Measurements from ENCODE around the gene NANOS2. TPM values are rescaled to one million over a fixed set of nuclear protein-coding genes. Genes with fewer than 3 reads are reported as not detected.
"Not testable (repeated sequence)": the region's sequence is repeated elsewhere in the genome, so short reads cannot be mapped to it uniquely, and the experiment has no call there.

Gene NANOS2
- total RNA-seq, 1 donor from 2014 or later: not detected

DNA sequence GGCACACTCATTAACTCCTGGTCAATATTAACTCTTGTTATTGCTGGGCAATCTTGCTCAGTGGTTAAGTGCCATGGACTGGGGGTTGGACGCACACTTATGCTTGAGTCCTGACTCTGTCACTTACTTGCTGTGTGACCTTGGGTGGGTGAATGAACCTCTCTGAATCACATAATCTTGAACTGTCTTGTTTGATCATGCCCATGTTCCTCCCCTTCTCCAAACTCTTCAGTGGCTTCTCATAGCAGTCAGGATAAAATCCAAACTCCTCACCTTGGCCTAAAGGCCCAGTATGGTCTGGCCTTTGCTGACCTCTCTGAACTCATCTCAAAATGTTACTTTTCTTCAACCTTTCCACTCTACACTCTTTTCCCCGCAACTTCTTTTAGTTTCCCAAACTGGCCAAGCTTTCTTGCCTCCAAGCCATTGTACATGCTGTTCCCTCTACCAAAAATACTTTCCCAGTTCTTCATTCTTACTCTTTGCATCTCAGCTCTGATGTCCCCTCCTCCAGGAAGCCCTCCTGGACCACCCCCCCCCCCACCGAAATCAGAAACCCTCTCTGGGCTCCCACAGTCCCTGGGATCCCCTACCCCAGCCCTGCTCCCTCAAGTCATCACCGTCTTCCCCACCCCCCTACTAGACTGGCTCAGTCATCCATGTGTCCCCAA, 14.5 kb downstream of the NANOS2 start:
- Mint-ChIP-seq H3K4me1 (peaks cover 5% of the 10 kb centered on the region), H3K27ac (no peak overlapping the region), H3K36me3 (peaks cover 29% of the 10 kb centered on the region), H3K9me3 (no peaks in the 10 kb centered on the region), H3K27me3 (ENCODE audit: low read depth) (peaks cover 11% of the 10 kb centered on the region), H3K4me3 (no peak overlapping the region)
- TF ChIP-seq, protein P1, sequence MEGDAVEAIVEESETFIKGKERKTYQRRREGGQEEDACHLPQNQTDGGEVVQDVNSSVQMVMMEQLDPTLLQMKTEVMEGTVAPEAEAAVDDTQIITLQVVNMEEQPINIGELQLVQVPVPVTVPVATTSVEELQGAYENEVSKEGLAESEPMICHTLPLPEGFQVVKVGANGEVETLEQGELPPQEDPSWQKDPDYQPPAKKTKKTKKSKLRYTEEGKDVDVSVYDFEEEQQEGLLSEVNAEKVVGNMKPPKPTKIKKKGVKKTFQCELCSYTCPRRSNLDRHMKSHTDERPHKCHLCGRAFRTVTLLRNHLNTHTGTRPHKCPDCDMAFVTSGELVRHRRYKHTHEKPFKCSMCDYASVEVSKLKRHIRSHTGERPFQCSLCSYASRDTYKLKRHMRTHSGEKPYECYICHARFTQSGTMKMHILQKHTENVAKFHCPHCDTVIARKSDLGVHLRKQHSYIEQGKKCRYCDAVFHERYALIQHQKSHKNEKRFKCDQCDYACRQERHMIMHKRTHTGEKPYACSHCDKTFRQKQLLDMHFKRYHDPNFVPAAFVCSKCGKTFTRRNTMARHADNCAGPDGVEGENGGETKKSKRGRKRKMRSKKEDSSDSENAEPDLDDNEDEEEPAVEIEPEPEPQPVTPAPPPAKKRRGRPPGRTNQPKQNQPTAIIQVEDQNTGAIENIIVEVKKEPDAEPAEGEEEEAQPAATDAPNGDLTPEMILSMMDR (IDR thresholded peaks at IDR 0.05; ENCODE audit: unreplicated experiment): no peak
- no peak for DNase-seq (ENCODE audit: low spot score in 2 of 2, unreplicated experiment in 2 of 2)

DNA sequence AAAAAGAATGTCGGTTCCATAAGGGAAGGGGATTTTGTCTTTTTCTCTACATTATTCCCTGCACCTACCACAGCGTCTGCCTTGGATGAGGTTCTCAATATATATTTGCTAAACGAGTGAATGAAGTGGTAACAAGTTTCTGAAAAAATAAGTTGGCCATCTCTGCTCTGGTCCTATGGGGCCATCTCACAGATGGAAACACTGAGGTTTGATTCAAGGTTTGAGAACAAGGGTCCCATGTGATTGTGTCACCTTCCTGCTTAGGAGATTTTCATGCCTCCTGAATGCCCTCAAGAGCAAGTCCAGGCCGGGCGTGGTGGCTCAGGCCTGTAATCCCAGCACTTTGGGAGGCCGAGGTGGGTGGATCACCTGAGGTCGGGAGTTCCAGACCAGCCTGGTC, 15.3 kb downstream of the NANOS2 start:
- Mint-ChIP-seq H3K4me3 (no peak overlapping the region), H3K4me1 (peaks cover 5% of the 10 kb centered on the region), H3K9me3 (no peaks in the 10 kb centered on the region), H3K36me3 (peaks cover 31% of the 10 kb centered on the region), H3K27me3 (ENCODE audit: low read depth) (peaks cover 11% of the 10 kb centered on the region), H3K27ac (no peak overlapping the region)
- DNase-seq (ENCODE audit: low spot score in 2 of 2, unreplicated experiment in 2 of 2): no peak
- TF ChIP-seq, protein P1 (IDR thresholded peaks at IDR 0.05; ENCODE audit: unreplicated experiment): no peak

DNA sequence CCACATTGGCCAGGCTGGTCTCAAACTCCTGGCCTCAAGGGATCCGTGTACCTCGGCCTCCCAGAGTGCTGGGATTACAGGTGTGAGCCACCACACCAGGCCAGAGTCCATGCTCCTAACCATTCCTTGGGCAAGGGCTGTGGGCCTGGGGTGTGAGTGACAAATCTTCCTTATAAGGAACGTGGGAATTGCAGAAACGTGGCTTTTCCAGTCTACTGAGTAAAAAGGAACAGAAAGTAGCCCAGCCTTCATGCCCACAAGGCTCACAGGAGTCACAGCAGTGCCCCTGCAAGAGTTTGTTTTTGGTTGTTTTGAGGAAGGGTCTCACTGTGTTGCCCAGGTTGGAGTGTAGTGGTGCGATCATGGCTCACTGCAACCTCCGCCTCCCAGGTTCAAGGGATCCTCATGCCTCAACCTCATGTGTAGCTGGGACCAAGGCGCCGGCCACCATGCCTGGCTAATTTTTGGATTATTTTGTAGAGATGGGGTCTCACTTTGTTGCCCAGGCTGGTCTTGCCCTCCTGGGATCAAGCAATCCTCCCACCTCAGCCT, 17.2 kb downstream of the NANOS2 start:
- TF ChIP-seq, protein P1 (IDR thresholded peaks at IDR 0.05; ENCODE audit: unreplicated experiment): no peak
- Mint-ChIP-seq H3K36me3 (peaks cover 31% of the 10 kb centered on the region), H3K9me3 (no peaks in the 10 kb centered on the region), H3K4me1 (peaks cover 5% of the 10 kb centered on the region), H3K27me3 (ENCODE audit: low read depth) (peaks cover 11% of the 10 kb centered on the region), H3K27ac (no peak overlapping the region), H3K4me3 (no peak overlapping the region)
- no peak for DNase-seq (ENCODE audit: low spot score in 2 of 2, unreplicated experiment in 2 of 2)

DNA sequence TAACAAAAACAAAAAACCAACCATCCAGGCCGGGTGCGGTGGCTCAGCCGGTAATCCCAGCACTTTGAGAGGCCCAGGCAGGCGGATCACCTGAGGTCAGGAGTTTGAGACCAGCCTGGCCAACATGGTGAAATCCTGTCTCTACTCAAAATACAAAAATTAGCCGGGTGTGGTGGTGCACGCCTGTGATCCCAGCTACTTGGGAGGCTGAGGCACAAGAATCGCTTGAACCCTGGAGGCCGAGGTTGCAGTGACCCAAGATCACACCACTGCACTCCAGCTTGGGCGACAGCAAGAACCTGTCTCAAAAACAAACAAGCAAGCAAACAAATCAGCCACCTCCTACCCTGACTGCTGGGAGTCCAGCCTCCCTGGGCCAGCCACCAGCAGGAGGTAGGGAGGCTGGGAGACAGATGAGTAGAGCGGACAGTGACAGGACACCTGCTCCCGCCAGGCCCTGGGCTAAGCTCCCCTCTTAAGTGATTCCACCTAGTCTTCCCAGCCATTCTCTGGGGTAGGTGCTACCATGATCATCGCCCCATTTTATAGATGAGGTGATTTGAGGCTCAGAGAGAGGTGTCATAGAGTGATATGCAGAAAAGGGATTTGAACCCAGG, 18.5 kb downstream of the NANOS2 start:
- H3K27me3 Mint-ChIP-seq (ENCODE audit: low read depth): peaks cover 11% of the 10 kb centered on the region
- H3K27ac Mint-ChIP-seq; H3K9me3 Mint-ChIP-seq; DNase-seq (ENCODE audit: low spot score in 2 of 2, unreplicated experiment in 2 of 2); H3K4me1 Mint-ChIP-seq; H3K4me3 Mint-ChIP-seq: not testable (repeated sequence)
- H3K36me3 Mint-ChIP-seq: peaks cover 31% of the 10 kb centered on the region

DNA sequence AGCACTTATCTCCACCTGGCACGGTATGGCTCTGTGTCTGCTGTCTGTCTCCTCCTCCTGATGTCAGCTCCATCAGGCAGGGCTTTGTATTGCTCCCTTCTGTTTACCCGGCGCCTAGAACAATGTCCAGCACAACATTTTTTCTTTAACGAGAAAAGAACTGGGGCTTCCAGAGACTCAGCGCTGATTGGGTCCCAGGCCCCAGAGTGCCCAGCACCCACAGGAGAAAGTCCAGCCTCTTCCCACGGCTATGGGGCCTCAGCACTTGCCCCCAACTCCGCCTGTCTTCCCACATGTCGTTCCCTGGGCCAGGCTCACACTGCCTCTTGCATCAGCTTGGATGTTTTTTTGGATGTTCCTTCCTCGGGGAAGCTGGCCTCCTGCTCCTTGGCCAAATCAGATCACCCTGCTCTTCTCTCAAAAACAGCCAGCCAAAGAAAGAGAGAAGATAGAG, 19.0 kb downstream of the NANOS2 start:
- Mint-ChIP-seq H3K4me1 (peaks cover under 1% of the 10 kb centered on the region), H3K27ac (no peak overlapping the region), H3K27me3 (ENCODE audit: low read depth) (peaks cover 6% of the 10 kb centered on the region), H3K36me3 (peaks cover 27% of the 10 kb centered on the region), H3K4me3 (no peak overlapping the region), H3K9me3 (no peaks in the 10 kb centered on the region)
- no peak for DNase-seq (ENCODE audit: low spot score in 2 of 2, unreplicated experiment in 2 of 2)
- TF ChIP-seq, protein P1 (IDR thresholded peaks at IDR 0.05; ENCODE audit: unreplicated experiment): no peak

DNA sequence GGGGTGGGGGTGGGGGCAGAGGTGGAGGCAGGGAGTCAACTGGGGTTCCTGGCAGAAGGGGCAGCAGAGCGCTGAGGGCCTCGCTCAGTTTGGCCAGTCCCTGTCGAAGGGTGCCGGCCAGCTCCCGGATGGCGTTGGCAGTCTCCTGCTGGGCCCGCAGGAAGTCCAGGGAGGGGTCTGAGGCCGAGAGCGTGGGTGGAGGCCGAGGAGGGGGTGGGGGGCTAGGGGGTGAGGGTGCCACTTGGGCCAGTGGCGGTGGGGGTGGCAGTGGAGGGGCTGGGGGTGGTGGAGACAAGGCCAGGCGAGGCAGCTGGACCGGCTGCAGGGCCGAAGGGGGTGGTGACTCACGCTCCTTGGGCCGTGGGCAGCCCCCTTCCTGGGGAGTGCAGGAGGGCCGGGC, 23.7 kb downstream of the NANOS2 start:
- peaks cover 13% of the 10 kb centered on the region for H3K36me3 Mint-ChIP-seq
- H3K9me3 Mint-ChIP-seq: no peaks in the 10 kb centered on the region
- no peaks in the 10 kb centered on the region for H3K27me3 Mint-ChIP-seq (ENCODE audit: low read depth)
- no peak overlapping the region for H3K27ac Mint-ChIP-seq
- DNase-seq (ENCODE audit: low spot score in 2 of 2, unreplicated experiment in 2 of 2): no peak
- TF ChIP-seq, protein P1 (IDR thresholded peaks at IDR 0.05; ENCODE audit: unreplicated experiment): no peak
- H3K4me1 Mint-ChIP-seq: peaks cover 5% of the 10 kb centered on the region
- no peak overlapping the region for H3K4me3 Mint-ChIP-seq

All from mesothelial cell of epicardium (in vitro differentiated cells).